Measurements from ENCODE around the gene BAD.
A peak's percentile ranks its signal among the peaks of the same experiment; 100 is the strongest.

BAD gene

DNA sequence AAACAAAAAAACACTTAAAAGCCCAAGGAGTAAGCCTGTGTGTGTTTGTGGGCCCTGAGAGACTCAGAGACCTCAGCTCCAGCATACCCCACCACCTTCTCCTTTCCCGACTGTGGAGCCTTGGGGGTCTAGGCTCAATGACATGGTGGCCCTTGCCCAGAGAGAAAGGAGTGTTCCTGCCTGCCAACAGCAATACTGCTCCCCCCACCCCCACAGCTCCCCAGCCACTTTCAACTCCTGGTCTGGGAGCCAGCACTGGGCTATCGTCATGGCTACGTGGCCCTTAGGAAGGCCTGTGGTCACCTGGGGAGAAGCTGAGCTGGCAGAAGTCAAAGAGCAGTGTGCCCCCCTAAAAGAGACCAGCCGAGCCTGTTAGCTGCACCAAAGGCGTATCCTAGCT, 40.4 kb downstream of the BAD start:
- DNase-seq (ENCODE audit: low read depth in 2 of 2) = no peak

- no peak for DNase-seq (ENCODE audit: low read depth in 2 of 2)
Observed at GRCh38 chr11:64243236-64243854, 41.1 kb downstream of the BAD start.

DNA sequence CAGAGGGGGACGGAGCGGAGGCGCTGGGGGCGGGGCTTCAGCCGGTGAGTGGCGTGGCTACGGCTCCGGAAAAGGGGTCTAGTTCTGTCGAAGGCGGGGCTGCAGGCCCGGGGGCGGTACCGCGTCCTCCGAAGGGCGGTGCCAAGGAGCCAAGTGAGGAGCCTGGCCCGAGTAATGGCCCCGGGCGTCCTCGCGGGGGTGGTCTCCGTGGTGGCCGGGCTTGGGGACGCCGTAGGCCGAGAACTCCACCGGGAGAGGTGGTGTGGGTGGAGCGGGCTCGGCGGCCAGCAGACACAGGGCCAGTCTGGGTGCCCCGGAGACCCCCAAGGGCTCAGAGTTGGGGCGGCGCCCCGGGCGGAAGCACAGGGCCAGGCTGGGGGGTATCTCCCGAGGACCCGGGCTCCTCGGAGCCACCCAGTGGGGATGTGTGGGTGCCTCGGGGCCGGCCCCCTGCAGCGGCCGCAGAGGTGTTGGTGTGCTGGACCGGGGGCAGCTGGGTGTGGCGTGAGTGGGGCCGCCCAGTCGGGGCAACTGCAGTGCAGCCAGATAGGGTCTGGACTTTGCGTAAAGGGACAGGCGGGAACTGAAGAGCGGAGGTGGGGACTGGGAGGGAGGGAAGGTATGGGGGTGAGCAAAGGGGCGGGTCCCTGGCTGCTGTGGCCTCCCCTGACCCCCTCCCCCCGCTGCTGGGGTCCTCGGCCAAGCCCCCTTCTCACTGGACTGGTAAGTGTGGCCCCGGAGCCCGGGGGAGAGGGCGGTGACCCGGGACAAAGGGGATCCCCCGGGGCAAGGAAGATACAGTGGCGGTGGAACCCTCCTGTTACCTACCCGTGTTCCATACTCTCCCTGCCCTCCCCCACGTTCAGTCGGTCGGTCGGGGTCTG, 42.7 kb downstream of the BAD start:
- DNase-seq (ENCODE audit: low read depth in 2 of 2) = no peak

- peak; percentile 99 to 100 for DNase-seq (ENCODE audit: low read depth in 2 of 2)
Observed at GRCh38 chr11:64241241-64241490, 43.3 kb downstream of the BAD start.

GRCh38 chr11:64240435-64241240, 43.8 kb downstream of the BAD start, which contains the start of gene FKBP2:
Gene FKBP2, plus strand, starts transcription at chr11:64241095. Its CDS starts 1,293 bp downstream, at chr11:64242388.
- peak; percentile 97 for DNase-seq (ENCODE audit: low read depth in 2 of 2)

GRCh38 chr11:64239662-64240434, 44.6 kb downstream of the BAD start:
- no peak for DNase-seq (ENCODE audit: low read depth in 2 of 2)

GRCh38 chr11:64238999-64239398, 45.5 kb downstream of the BAD start:
- no peak for DNase-seq (ENCODE audit: low read depth in 2 of 2)

DNA sequence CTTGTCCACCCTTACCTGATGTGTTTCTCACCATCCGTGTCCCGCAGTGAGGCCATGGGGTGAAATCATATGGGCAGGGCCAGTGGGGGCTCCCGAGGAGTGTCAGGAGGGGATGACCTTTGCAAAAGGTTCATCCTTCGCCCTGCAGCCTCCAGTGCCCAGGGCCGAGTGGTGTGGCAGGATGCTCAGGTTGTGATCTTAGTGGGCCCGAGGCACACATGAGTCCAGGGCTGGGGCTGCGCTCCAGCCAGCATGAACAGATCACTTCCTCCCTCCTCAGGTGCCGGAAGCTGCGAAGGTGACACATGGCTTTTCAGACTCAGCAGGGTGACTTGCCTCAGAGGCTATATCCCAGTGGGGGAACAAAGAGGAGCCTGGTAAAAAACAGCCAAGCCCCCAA, 46.4 kb downstream of the BAD start:
- no peak for DNase-seq (ENCODE audit: low read depth in 2 of 2)

DNA sequence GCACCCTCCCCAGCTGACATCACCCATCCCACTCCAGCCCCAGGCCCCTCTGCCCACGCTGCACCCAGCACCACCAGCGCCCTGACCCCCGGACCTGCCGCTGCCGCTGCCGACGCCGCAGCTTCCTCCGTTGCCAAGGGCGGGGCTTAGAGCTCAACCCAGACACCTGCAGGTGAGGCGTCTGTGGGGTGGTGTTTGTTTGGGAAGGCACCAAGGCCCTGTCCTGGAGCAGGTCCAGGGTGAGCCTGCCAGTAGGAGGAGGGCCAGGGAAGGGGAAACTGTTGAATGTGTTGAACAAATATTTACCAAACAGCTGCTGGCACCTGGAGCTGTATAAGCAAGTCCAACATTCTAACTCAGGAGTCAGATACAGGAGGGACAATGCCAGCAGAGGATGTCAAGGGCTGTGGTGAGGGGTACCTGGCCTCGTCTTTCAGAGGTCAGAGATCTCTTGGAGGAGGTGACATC, 46.9 kb downstream of the BAD start:
- DNase-seq (ENCODE audit: low read depth in 2 of 2) = no peak

DNA sequence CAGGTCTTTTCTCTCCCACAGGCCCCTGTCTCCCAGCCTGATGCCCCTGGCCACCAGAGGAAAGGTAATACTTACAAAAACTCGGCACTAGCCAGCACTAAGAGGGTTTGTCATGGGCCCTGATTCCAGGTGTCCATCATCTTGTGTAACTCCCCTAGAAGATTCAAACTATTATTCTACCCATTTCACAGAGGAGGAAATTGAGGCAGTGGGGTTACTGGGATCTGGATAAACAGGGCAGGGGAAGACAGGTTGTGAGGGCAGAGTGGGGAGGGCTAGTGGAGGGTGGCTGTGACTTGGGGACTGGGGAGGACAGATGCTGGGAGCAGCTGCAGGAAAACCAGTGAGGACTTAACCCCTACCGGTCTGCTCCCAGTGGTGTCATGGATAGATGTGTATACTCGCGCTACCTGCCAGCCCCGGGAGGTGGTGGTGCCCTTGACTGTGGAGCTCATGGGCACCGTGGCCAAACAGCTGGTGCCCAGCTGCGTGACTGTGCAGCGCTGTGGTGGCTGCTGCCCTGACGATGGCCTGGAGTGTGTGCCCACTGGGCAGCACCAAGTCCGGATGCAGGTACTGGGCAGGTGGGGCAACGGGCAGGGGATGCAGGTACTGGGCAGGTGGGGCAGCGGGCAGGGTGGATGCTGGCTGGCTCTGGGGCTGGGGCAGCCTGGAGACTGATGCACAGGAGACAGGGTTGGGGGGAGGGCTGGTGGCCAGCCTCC, 48.9 kb downstream of the BAD start:
- DNase-seq (ENCODE audit: low read depth in 2 of 2) = no peak

DNA sequence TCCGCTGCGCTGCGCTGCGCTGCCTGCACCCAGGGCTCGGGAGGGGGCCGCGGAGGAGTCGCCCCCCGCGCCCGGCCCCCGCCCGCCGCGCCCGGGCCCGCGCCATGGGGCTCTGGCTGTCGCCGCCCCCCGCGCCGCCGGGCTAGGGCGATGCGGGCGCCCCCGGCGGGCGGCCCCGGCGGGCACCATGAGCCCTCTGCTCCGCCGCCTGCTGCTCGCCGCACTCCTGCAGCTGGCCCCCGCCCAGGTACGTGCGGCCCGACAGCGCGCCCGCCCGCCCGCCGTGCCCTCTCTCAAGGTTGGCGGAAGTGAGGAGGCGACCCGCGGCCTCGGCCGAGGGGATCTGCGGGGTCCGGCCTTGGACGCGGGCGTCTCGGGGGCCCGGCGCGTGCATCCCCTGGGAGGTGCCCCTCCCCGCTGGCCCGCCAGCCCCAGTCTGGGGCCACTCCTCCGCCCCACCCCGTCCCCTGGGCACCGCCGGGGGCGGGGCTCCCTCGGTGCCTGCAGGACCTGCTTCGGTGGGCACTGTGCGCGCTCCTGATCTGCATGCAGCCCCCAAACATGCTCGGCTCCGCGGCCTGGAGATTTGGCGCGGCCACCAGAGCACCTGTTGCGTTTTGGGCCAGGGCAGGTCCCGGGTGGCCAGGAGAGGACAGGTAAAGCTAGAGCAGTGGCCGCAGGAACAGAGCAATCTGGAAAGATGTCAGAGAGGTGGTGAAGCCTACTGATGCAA, 49.7 kb downstream of the BAD start:
- no peak for DNase-seq (ENCODE audit: low read depth in 2 of 2)

DNA sequence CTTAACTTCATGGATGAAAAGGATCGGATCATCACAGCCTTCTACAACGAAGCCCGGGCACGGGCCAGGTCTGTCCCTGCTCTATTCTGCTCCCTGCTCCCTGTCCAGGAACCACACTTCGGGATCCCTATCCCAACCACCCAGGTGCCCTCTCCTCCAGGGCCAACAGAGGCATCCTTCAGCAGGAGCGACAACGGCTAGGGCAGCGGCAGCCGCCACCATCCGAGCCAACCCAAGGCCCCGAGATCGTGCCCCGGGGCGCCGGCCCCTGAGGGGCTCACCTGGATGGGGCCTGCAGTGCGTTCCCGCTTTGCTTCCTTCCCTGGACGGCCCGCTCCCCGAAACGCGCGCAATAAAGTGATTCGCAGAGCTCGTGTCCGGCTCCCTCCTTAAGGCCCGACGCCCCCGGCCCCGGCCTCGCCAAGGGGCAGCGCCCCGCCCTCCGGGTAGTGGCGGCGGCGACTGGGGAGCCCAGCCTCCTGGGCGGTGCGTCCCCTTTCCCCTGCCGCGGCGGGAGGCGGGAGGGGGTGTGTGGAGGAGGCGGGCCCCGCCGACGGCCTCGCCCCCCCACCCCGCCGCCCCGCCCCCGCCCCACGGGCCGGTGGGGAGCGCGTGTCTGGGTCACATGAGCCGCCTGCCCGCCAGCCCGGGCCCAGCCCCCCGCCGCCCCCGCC, 50.4 kb downstream of the BAD start, which contains the start of gene VEGFB:
Gene VEGFB (plus strand): TSS at position 672 of the 674 bp plus-strand sequence. CDS start 250 bp downstream, outside the sequence.
- DNase-seq (ENCODE audit: low read depth in 2 of 2) = no peak

DNA sequence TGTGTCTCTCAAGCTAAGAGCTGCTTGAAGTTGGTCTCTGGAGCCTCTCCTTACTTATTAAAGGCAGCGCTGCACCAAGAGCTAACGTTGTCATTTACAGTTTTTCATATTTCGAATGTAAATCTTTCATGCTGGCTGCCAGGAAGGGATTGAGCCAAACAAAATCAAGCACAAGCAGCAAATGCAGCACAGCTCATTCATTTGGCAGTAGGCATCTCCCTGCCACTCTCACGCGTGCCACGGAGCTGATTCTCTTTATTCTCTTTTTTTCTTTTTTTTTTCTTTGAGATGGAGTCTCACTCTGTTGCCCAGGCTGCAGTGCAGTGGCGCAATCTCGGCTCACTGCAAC, 51.5 kb downstream of the BAD start:
- no peak for DNase-seq (ENCODE audit: low read depth in 2 of 2)

DNA sequence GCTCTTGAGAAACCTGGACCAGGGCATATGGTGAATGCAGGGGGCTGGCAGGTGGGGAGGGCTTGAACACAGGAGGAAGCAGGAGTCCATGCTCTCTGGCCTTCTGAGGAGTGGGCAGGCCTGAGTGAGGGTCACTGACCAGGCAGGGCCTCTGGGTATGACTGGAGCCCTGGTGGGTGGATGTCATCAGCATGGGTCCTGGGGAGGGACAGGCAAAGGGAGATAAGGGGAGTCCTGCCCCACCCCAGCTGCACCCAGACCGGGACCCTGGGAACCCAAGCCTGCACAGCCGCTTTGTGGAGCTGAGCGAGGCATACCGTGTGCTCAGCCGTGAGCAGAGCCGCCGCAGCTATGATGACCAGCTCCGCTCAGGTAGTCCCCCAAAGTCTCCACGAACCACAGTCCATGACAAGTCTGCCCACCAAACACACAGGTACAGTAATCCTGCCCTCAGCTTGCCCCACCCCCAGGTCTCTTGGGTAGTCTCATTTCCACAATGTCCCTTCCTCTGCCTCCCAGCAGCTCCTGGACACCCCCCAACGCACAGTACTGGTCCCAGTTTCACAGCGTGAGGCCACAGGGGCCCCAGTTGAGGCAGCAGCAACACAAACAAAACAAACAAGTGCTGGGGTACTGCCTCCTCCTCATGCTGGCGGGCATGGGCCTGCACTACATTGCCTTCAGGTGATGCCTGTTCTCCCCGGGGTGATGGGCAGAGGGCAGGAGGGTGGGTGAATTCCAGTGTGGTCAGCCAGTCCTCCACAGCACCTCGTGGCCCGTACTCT, 52.1 kb downstream of the BAD start:
- DNase-seq (ENCODE audit: low read depth in 2 of 2) = no peak

DNA sequence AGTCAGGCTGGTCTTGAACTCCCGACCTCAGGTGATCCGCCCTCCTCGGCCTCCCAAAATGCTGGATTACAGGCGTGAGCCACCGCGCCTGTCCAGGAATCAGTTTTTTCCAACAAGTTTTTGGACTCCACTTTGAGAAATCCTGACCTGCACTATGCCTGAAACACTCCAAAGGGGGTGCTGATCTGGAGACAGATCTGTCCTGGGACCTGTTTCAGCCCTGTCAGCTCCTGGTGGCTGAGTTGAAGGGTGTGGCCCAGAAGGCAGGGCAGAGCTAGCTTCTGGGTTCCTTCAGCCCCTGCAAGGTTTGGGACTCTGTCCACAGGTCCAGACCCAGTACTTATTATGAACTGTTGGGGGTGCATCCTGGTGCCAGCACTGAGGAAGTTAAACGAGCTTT, 52.9 kb downstream of the BAD start:
- no peak for DNase-seq (ENCODE audit: low read depth in 2 of 2)

- no peak for DNase-seq (ENCODE audit: low read depth in 2 of 2)
Observed at GRCh38 chr11:64230985-64231365, 53.5 kb downstream of the BAD start.

DNA sequence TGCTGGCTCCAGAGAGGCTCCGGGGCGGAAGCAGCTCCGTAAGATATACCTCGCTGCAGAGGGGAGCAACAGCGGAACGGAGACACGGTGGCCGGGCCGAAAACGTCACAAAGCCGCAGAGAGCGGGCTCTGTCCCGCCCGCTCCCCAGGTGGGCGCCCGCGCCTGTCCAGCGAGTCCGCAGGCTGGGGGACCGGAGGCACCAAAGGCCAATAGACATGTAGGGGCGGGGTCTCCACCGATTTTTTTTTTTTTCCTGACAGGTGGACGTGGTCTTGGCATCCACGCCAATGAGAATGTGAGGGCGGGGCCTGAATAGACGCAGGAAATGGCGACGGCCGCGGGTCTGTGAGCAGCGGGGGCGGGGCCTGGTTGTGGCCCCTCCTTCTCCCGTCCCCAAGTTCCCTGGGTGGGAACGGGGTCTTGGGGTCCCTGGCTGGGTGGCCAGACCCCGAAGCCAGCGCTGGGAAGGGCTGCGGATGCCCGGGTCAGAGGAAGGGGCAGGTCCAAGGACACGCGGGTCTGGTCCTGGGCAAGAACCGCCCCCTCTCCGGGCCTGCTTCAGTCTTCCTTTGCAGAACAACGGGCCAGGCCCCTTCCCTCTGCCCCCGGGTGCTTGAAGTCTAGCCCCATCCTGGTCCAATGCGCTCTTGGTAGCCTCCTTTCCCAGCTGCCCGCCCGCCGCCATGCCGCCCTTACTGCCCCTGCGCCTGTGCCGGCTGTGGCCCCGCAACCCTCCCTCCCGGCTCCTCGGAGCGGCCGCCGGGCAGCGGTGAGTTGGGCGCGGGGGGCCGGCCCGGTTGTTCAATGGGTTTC, 54.1 kb downstream of the BAD start, which contains the start of gene DNAJC4:
Gene DNAJC4 (plus strand): TSS at position 378 of the 814 bp plus-strand sequence. CDS start 307 bp downstream, at position 685.
- peak; percentile 82 to 86 for DNase-seq (ENCODE audit: low read depth in 2 of 2)

DNA sequence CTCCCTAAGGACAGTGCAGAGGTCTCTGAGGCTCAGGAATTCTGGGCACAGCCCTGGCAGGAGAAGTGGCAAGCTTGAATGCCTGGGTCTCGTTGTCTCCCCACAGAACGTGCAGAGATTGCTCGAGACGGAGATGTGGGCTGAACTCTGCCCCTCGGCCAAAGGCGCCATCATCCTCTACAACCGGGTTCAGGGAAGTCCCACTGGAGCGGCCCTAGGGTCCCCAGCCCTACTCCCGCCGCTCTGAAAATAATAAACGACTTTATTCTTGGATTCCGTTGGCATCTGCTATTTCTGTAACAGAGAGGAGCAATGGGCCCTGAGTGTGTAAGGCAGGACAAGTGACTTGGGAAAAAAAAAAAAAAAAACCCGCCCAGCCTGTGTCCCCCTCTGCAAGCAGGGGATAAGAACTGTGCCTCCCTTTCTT, 54.7 kb downstream of the BAD start:
- DNase-seq (ENCODE audit: low read depth in 2 of 2) = no peak
